Left kidney (tissue), 2 donors: ENCODE data around the gene PARD3. TPM values are rescaled to one million over a fixed set of nuclear protein-coding genes. Genes with fewer than 3 reads are reported as not detected.

ENCODE experiments used
- DNase-seq: peaks from one replicate; pipeline ENCODE4 v3.0.0-alpha.2; 2013
- polyA plus RNA-seq: library from polyadenylated mRNA; unstranded; fragments of 120-200 nt; gene quantifications from one replicate; pipeline ENCODE4 v1.2.1, GENCODE V29; 2013; ENCODE audit not compliant: insufficient read length

The PARD3 gene
- polyA plus RNA-seq, 1 donor, result 81.9 TPM

GRCh38 chr10:34580214-34580613 lies 234.9 kb downstream of the PARD3 start:
- no peak for DNase-seq

GRCh38 chr10:34578468-34578867 lies 236.6 kb downstream of the PARD3 start:
- no peak for DNase-seq

- DNase-seq, result no peak
Measured at GRCh38 chr10:34576797-34577196, 238.3 kb downstream of the PARD3 start.

GRCh38 chr10:34575882-34576281 lies 239.2 kb downstream of the PARD3 start:
- DNase-seq, result no peak

GRCh38 chr10:34574353-34574934 lies 240.7 kb downstream of the PARD3 start:
- DNase-seq, result no peak

- DNase-seq, result no peak
Measured at GRCh38 chr10:34570887-34571286, 244.2 kb downstream of the PARD3 start.

GRCh38 chr10:34567659-34568253 lies 247.3 kb downstream of the PARD3 start:
- no peak for DNase-seq

GRCh38 chr10:34565934-34566333 lies 249.2 kb downstream of the PARD3 start:
- DNase-seq, result no peak

- no peak for DNase-seq
Measured at GRCh38 chr10:34558093-34558583, 257.0 kb downstream of the PARD3 start.

GRCh38 chr10:34557173-34557572 lies 257.9 kb downstream of the PARD3 start:
- no peak for DNase-seq

GRCh38 chr10:34555653-34556052 lies 259.4 kb downstream of the PARD3 start:
- no peak for DNase-seq

- DNase-seq, result no peak
Measured at GRCh38 chr10:34553747-34554146, 261.3 kb downstream of the PARD3 start.

GRCh38 chr10:34551295-34551694 lies 263.8 kb downstream of the PARD3 start:
- no peak for DNase-seq

GRCh38 chr10:34549953-34550352 lies 265.1 kb downstream of the PARD3 start:
- no peak for DNase-seq

GRCh38 chr10:34549001-34549400 lies 266.1 kb downstream of the PARD3 start:
- no peak for DNase-seq

GRCh38 chr10:34548466-34548865 lies 266.6 kb downstream of the PARD3 start:
- DNase-seq, result no peak

GRCh38 chr10:34547695-34548094 lies 267.4 kb downstream of the PARD3 start:
- no peak for DNase-seq

- DNase-seq, result peak; percentile 55
Measured at GRCh38 chr10:34547291-34547690, 267.8 kb downstream of the PARD3 start.

GRCh38 chr10:34544400-34544799 lies 270.7 kb downstream of the PARD3 start:
- no peak for DNase-seq

GRCh38 chr10:34543716-34544115 lies 271.4 kb downstream of the PARD3 start:
- no peak for DNase-seq

- no peak for DNase-seq
Measured at GRCh38 chr10:34540492-34540891, 274.6 kb downstream of the PARD3 start.

GRCh38 chr10:34539533-34540315 lies 275.4 kb downstream of the PARD3 start:
- DNase-seq, result no peak

GRCh38 chr10:34538281-34538829 lies 276.7 kb downstream of the PARD3 start:
- DNase-seq, result no peak
